IPS-18a (cell line): ENCODE data around the gene GINS2.

Experiments
- H3K27ac ChIP-seq: one replicate; pipeline ENCODE4 v1.5.1; 2013; ENCODE audit warnings: low read length
- H3K27me3 ChIP-seq: one replicate; pipeline ENCODE4 v1.6.1; 2013; ENCODE audit warnings: mild to moderate bottlenecking, low read length; ENCODE audit not compliant: control insufficient read depth, insufficient read depth
- H3K36me3 ChIP-seq: one replicate; pipeline ENCODE4 v1.6.1; 2013; ENCODE audit warnings: low read depth, low read length; ENCODE audit not compliant: control insufficient read depth
- H3K4me1 ChIP-seq: one replicate; pipeline ENCODE4 v1.6.1; 2013; ENCODE audit warnings: low read depth, low read length; ENCODE audit not compliant: control insufficient read depth
- H3K4me3 ChIP-seq: one replicate; pipeline ENCODE4 v1.5.1; 2013; ENCODE audit warnings: low read length
- H3K9ac ChIP-seq: one replicate; pipeline ENCODE4 v1.6.1; 2013; ENCODE audit warnings: mild to moderate bottlenecking, low read length, moderate library complexity
- H3K9me3 ChIP-seq: one replicate; pipeline ENCODE4 v1.6.1; 2013; ENCODE audit warnings: low read depth, low read length; ENCODE audit not compliant: control insufficient read depth

GINS2 gene

GRCh38 chr16:85633438-85633743 lies 55.4 kb downstream of the GINS2 start:
- peaks cover 9% of the 10 kb centered on the region for H3K36me3 ChIP-seq
- H3K4me1 ChIP-seq = no peaks in the 10 kb centered on the region

DNA sequence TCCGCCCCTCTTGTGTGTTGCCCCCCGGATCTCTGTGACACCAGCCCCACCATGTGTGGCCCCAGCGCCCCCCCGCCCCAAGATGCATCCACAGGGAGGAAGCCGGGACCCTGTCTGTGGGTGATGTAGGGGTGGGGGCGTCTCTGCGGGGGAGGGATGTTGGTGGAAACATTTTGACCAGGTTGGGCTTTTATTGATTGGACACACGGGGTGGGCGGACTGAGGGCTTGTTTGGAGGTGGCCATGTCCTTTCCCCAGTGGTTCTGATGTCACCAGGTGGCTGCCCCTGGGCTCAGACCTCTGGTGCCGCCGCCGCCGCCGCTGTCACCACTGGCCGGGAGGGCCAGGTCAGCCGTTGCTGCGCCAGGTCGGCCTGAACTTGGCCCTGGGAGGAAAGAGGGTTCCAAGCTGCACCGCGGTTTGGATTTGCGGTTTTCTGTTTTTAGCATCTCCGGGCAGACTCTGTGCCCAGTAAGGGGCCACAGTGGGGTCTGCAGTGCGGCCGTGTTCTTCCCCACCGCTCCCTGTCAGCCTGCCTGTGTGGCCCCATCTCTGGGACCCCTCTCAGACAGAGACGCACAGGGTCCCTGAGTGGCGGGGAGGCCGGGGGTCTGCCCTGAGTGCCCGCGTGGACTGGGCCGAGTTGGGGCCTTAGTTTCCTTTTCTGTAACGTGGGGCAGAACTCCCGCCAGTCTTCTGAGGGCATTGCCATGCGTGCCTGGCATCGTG lies 55.9 kb downstream of the GINS2 start:
- Histone ChIP-seq H3K27me3 (no peaks in the 10 kb centered on the region), H3K27ac (no peak overlapping the region), H3K9me3 (no peaks in the 10 kb centered on the region), H3K4me1 (no peaks in the 10 kb centered on the region), H3K4me3 (no peak overlapping the region), H3K36me3 (peaks cover 9% of the 10 kb centered on the region), H3K9ac (no peak overlapping the region)

More at GRCh38 chr16:85633438-85633743, 55.4 kb downstream of the GINS2 start:
- no peak overlapping the region for H3K9ac ChIP-seq
- H3K27ac ChIP-seq = no peak overlapping the region
- H3K27me3 ChIP-seq = no peaks in the 10 kb centered on the region
- no peaks in the 10 kb centered on the region for H3K9me3 ChIP-seq
- no peak overlapping the region for H3K4me3 ChIP-seq

- H3K9me3 ChIP-seq = no peaks in the 10 kb centered on the region
- no peak overlapping the region for H3K4me3 ChIP-seq
- H3K4me1 ChIP-seq = peaks cover 3% of the 10 kb centered on the region
- no peaks in the 10 kb centered on the region for H3K27me3 ChIP-seq
- peaks cover 9% of the 10 kb centered on the region for H3K36me3 ChIP-seq
- no peak overlapping the region for H3K27ac ChIP-seq
- H3K9ac ChIP-seq = no peak overlapping the region
Observed at GRCh38 chr16:85631802-85632393, 56.9 kb downstream of the GINS2 start.

DNA sequence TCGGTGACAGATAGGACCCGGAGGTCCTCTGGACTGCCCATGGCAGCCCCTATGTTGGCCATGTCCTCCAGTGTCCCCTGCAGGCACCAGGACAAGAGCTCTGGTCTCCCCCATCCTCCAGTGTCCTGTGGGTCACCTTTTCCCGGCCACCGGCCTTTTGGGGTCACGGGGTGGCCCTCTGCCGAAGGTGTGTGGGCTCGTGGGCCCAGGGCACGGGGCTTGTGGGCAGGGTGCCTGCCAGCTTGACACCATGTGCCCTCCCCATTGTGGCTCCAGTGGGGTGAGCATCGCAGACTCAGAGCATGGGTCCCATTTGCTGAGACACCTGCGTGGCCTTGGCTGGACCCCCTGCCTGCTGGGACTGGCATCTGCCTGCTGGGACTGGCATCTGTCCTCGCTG lies 57.5 kb downstream of the GINS2 start:
- Histone ChIP-seq H3K4me1 (peaks cover 8% of the 10 kb centered on the region), H3K9ac (no peak overlapping the region), H3K4me3 (no peak overlapping the region), H3K27me3 (no peaks in the 10 kb centered on the region), H3K9me3 (no peaks in the 10 kb centered on the region), H3K36me3 (peaks cover 9% of the 10 kb centered on the region), H3K27ac (no peak overlapping the region)

GRCh38 chr16:85629853-85630252 lies 58.9 kb downstream of the GINS2 start:
- H3K27ac ChIP-seq = no peak overlapping the region
- H3K27me3 ChIP-seq = no peaks in the 10 kb centered on the region
- H3K9me3 ChIP-seq = no peaks in the 10 kb centered on the region
- H3K4me3 ChIP-seq = no peak overlapping the region
- no peak overlapping the region for H3K9ac ChIP-seq
- peaks cover 7% of the 10 kb centered on the region for H3K36me3 ChIP-seq
- H3K4me1 ChIP-seq = peaks cover 15% of the 10 kb centered on the region

DNA sequence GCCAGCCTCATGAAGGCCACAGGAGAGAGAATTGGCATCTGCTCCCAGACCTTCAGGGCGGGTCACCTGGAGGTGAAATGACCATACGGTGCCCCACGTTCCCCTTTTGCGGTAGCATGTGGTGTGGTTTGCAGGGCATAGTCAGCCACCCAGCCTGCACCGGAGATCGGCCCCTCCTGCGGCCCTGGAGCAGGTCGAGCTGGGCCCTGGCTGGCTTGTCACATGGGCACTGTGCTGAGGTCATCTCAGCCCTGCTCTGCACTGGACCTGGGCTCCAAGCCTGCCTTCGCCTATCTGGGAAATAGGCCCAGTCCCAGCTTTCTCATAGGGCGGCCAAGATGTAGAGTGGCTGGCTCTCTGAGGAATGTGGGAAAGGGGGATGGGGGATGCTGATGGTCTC lies 59.4 kb downstream of the GINS2 start:
- Histone ChIP-seq H3K9me3 (no peaks in the 10 kb centered on the region), H3K9ac (no peak overlapping the region), H3K4me1 (peaks cover 15% of the 10 kb centered on the region), H3K36me3 (peaks cover 3% of the 10 kb centered on the region), H3K27me3 (no peaks in the 10 kb centered on the region), H3K27ac (no peak overlapping the region), H3K4me3 (no peak overlapping the region)

GRCh38 chr16:85628645-85629044 lies 60.1 kb downstream of the GINS2 start:
- Histone ChIP-seq H3K36me3 (no peaks in the 10 kb centered on the region), H3K27ac (no peak overlapping the region), H3K4me1 (peaks cover 15% of the 10 kb centered on the region), H3K27me3 (no peaks in the 10 kb centered on the region), H3K4me3 (no peak overlapping the region), H3K9ac (no peak overlapping the region), H3K9me3 (no peaks in the 10 kb centered on the region)

DNA sequence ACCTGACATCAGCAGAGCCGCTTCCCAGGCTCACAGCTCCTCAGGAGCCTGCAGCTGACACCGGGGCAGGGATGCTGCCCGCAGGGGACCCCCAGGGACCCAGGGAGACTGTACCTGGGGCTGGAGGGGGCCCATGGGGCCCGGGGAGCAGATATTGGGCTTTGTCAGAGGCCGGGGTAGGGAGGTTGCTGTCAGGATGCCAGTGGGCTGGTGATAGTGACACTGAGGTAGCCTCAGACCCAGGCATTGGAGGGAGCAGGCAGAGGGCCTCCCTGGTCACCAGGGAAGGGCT lies 60.5 kb downstream of the GINS2 start:
- Histone ChIP-seq H3K27me3 (no peaks in the 10 kb centered on the region), H3K9me3 (no peaks in the 10 kb centered on the region), H3K27ac (no peak overlapping the region), H3K4me1 (peaks cover 15% of the 10 kb centered on the region), H3K36me3 (no peaks in the 10 kb centered on the region), H3K4me3 (no peak overlapping the region), H3K9ac (no peak overlapping the region)

DNA sequence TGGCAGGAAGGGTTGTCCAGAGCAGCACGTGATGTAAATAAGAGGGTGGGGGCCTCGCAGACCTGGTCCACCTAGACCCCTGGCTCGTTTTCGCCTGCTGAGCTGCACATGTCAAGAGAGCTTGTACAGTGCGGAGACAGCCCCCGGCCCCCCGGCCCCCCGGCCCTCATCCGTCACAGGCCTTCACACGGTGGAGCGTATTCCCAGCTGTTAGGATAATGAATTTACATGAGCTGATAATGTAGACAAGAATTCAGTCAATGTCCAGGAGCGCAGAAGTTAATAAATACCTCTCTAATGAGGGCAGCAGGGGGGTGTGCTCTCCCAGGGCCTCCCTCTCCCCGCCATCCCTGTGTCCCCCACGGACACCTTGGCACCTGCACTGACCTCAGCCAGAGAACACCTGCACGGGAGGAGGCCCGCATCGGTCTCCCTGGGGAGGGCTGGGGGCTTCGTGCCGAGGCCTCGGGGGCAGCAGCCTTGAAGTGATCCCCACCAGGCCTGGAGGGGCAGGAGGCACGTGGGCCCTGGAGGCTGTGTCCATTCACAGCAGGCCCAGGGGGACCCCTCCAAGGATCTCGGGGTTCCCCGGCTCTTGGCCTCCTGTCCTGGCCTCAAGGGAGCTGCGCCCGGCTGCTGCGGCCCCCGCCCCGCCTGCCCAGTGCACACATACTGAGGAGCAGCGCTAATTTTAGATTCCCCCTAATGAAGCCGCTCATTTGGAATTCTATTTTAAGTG lies 61.1 kb downstream of the GINS2 start:
- H3K4me1 ChIP-seq = peaks cover 15% of the 10 kb centered on the region
- H3K27ac ChIP-seq = no peak overlapping the region
- no peaks in the 10 kb centered on the region for H3K9me3 ChIP-seq
- no peak overlapping the region for H3K9ac ChIP-seq
- no peaks in the 10 kb centered on the region for H3K36me3 ChIP-seq
- H3K4me3 ChIP-seq = no peak overlapping the region
- H3K27me3 ChIP-seq = no peaks in the 10 kb centered on the region

GRCh38 chr16:85627089-85627488 lies 61.7 kb downstream of the GINS2 start:
- H3K9ac ChIP-seq = no peak overlapping the region
- H3K4me1 ChIP-seq = peaks cover 15% of the 10 kb centered on the region
- no peaks in the 10 kb centered on the region for H3K36me3 ChIP-seq
- no peak overlapping the region for H3K4me3 ChIP-seq
- no peak overlapping the region for H3K27ac ChIP-seq
- H3K9me3 ChIP-seq = no peaks in the 10 kb centered on the region
- H3K27me3 ChIP-seq = no peaks in the 10 kb centered on the region
